GM19452 (cell line): ENCODE data around the gene PARP4.
"Not testable (repeated sequence)": the region's sequence is repeated elsewhere in the genome, so short reads cannot be mapped to it uniquely, and the experiment has no call there.

ENCODE experiments used
- ATAC-seq: cut with Tn5 transposase; IDR thresholded peaks from one replicate; pipeline ENCODE4 v1.9.1; 2021; ENCODE audit not compliant: unreplicated experiment

Gene PARP4

DNA sequence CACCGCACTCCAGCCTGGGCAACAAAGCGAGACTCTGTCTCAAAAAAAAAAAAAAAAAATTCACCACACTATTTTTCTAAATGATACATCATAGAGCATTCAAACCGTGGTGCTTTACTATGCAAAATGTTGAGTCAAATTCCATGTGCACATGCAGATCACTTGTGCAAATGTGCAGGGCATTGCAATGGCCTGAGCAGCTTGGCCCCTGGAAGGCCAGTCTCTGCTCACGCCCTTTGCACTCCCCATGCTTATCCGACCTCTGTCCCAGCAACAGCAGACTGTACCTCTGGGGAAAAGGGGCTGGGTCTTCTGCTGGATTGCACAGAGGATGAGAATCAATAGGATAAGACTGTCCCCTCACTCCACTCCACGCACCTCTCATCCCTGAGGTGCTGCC is 58.5 kb downstream of the PARP4 start:
- no peak for ATAC-seq

DNA sequence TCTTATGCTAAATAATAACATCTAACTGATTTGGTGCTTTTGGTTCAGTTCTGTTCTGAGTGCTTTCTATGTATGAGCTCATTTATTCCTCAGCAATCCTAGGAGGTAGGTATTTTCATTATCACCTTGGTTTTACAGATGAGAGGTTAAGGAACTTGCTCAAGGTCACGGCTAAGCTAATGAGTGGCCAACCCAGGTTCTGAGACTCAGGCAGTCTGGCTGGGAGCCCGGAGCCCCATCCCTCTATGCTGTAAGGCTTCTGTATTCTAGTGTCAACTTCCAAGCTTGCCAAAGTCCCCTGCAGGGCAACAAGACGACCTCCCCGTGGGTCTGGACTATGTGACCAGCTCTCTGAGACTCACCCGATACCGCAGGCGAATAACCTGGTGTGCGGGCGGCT is 60.5 kb downstream of the PARP4 start:
- ATAC-seq: no peak

DNA sequence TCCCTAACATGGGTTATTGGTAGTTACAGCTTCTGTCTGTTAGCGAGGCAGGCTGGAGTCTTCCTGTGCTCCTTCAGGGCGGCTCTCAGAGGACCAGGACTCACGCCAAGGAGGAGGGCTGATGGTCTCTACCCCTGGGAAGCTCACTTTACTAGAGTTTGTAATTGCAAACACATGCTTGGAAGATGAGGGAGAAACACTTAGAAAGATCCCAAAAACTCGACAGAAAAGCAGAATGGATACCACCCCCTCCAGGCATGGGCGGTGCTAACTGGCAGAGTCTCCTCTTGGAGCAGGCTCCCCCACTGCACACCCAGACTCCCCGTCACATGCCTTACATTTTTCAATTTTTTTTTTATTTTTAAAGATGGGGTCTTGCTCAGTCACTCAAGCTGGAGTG is 62.0 kb downstream of the PARP4 start:
- no peak for ATAC-seq

DNA sequence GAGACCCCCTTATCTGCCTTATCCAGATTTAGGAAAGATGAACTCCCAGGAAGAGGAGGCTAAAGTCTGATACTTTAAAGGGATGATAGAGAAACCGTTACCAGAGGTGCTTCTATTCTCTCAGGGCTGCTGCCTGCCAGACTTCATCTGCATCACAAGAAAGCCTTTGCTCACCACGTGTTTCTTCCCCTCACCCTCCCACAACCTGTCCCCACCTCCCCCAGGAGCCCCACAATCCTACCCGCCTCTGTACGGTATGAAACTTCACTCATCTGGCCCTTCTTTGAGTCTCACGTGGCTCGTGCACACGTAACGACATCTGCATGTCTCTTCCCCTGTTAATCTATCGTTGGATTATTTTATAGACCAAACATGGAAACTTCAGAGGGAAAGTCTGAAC is 67.7 kb downstream of the PARP4 start:
- not testable (repeated sequence) for ATAC-seq

DNA sequence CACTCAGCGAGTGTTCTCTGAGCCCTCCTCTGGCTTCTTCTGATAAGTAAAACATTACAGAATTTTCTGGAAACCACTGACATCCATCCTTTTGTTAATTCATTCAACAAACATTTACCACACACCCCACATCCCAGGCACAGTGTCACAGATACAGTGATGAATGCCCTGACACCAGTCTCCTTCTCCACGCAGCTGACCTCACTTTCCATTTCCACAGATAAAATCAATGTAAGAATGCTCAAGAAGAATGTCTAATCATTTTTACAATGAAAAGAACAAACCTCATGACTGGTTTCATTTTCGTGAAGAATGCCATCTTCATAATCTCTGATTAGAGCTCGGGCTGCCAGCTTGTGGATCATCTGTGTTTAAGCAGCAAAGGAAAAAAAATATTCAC is 69.2 kb downstream of the PARP4 start:
- ATAC-seq: no peak

DNA sequence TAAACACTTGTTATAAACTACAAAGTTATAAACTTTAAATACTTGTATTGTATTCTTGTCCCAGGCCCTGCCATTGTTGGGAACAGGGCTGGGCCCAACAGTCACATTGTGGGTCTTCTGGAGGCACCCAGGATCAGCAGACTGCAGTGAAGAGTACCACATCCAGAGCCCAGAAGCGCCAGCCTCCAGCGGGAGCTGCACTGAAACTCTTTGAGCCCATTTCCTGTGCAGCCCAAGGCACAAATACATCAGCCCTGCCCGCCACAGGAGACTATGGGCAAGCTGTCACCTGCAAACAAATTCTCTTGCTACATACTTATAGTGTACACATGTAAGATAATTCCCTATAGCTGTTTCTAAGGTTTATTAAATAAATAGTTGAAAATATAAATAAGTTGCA is 86.5 kb downstream of the PARP4 start:
- ATAC-seq: not testable (repeated sequence)

DNA sequence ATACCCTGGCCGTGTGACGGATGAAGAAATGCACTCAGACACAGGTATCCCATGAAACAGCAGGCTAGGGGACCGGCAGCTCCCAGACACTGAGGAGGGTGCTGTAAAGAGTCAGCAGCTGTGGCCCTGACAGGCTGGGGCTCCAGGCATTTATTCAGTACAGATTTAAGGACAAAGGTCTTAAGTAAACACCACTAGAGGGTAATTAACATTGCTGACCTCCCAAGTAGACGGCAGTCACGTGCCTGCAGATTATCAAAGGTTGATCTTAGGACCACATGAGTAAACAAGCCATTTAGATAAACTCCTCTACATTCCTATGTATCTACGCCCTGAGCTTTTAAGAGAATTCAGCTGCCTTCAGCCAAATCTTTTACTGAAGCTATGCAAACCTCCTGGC is 92.9 kb downstream of the PARP4 start:
- ATAC-seq: not testable (repeated sequence)

DNA sequence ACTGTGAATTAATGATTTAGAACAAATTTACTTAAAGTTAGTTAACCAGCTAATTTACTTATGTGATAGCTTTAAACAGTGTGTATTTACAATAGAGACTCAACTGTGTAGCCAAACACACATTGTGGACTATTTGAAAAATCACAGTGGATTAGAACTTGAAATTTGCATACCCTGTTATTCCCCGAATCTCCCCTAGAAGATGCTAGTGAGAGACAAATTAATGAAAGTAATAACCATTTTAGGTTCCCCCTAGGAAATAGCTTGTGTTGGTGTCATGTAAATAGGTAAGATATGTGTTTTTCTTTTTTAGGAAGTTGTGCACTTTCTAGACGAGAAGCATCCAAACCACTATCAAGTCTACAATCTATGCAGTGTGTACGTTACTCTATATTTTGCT is 104.7 kb downstream of the PARP4 start:
- no peak for ATAC-seq

DNA sequence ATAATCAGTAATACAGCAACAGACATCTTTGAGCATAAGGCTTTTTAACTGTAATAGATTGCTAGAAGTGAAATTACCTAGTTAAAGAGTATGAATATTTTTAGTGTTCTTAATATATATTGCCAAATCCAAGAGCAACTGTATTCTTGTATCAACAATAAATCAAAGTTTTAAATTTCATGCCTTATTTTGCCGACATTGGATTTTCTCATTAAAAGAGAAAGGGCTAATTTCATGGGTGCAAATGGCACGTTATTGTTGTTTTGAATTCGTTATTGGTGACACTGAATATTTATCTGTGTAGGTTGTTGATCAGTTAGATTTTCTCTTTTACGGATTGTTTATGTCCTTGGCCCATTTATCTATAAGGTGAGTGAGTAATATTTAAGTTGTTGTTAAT is 106.1 kb downstream of the PARP4 start:
- no peak for ATAC-seq

DNA sequence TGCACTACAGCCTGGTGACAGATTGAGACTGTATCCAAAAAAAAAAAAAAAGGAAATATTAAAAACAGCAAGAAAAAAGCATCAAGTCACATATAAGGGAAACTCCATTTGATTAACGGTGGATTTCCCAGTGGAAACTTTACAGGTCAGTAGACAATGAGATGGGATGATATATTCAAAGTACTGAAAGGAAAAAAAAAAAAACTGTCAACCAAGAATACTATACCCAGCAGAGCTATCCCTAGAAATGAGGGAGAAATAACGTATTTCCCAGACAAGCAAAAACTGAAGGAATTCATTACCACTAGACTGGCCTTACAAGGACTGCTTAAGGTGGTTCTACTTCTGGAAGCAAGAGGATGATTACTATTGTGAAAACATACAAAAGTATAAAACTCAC is 115.8 kb downstream of the PARP4 start:
- no peak for ATAC-seq

DNA sequence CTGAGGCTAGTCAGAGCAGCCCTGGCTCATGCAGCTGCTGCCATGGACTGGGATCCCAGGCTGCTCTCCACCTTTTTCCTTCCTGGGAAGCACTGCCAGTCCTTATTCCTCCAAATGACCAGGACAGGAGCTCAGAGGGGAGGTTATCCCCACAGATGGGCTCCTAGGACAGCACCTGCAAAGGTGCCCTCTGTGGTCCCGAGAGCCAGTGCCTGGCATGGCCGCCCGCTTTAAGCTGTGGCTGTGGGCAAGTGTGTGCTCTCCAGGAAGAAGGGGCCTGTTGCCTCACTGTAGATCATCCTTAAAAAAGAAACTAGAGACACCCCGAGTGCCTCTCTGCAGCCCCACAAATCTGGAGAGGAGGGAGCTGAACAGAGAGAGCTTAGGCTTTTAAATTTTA is 119.6 kb downstream of the PARP4 start:
- no peak for ATAC-seq

DNA sequence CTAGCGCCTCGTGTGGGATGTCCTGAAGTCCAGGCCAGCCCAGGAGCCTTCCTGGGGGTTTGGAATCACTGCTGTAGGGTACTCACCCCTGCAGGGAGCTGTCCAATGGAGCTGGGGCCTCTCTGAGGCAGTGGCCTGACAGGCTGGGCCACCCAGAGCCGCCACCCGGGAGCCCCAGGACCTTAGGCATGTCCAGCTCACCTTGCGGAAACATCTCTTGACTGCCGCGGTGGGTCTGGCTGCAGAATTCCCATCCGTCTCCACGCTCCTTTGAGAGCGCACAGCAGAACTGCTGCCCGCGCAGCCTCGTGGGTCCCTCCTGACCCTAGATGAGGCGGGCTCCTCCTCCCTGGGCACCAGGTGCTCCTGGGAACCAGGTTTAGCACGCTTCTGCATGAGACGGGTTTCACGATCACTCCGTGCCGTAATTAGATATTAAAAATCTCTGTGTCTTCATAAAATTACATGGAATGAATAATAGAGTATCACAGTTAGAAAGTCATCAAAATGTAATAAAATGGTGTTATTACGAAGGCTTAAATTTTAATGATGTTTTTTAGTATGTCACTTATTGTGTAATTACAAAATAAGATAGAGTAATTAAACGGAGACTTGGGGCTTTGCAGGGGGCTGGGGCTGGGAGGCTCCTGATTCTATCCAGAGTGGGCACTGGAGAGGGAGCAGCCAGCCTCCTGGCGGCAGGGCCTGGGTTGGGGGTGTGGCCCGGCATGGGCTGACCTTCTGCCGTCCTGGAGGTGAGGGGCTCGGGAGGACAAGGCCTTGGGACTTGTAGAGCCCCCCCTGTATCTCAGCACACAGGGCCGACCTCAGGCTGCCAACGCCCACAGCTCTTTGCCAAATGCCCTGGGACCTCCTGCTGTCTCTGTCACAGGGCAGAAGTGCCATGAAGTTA is 120.6 kb downstream of the PARP4 start:
- ATAC-seq: not testable (repeated sequence)

DNA sequence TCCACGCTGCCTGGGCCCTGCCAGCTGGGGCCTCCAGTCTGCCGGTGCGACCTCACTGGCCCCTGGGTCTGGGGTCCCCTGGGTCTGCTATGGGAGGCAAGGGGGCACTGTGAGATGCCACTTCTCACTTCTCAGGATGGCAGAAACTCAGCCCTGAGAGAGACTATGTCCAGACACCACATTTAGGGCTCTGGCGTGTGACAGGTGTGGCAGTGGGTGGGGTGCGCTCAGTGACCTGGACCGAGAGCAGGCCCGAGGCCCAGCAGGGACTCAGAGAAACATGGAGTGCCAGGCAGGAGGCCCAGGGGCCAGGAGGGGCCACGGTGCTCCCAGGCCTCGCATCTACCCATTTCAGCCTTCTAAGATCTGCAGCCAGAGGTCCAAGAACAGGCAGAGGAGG is 121.8 kb downstream of the PARP4 start:
- not testable (repeated sequence) for ATAC-seq

DNA sequence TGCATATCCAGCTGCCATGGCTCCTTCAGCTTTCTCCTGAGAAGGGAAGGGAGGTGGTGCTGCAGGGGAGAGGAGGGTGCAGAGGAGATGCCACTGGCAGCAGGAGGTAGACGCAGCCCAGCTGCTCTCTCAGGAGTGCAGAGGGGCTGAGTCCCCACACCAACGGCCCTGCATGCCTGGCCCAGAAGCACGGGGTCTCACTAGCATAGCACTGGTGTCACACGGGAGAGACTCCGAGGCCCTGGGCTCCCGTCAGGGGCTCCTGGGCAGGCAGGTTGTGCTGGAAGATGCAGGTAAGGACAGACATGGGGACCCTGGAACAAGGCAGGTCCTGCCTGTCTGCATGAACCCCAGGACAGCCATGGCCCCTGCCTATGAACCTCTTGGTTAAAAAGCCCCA is 123.1 kb downstream of the PARP4 start:
- ATAC-seq: no peak

DNA sequence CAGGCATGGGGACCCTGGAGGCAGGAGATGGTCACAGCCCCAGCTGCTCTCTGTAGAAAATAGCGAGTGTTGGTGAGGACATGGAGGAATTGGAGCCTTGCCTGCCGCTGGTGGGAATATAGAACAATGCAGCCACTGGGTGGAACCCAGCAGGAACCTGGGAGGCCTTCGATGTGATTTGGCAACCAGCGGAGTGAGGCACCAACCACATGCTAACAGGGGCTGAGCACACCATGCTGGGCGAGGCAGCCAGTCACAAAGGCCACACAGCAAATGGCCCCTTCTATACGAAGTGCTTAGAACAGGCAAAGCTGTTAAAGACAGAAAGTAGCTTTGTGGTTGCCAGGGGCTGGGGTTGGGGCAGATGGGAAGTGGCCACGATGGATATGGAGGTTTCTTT is 123.8 kb downstream of the PARP4 start:
- ATAC-seq: not testable (repeated sequence)

DNA sequence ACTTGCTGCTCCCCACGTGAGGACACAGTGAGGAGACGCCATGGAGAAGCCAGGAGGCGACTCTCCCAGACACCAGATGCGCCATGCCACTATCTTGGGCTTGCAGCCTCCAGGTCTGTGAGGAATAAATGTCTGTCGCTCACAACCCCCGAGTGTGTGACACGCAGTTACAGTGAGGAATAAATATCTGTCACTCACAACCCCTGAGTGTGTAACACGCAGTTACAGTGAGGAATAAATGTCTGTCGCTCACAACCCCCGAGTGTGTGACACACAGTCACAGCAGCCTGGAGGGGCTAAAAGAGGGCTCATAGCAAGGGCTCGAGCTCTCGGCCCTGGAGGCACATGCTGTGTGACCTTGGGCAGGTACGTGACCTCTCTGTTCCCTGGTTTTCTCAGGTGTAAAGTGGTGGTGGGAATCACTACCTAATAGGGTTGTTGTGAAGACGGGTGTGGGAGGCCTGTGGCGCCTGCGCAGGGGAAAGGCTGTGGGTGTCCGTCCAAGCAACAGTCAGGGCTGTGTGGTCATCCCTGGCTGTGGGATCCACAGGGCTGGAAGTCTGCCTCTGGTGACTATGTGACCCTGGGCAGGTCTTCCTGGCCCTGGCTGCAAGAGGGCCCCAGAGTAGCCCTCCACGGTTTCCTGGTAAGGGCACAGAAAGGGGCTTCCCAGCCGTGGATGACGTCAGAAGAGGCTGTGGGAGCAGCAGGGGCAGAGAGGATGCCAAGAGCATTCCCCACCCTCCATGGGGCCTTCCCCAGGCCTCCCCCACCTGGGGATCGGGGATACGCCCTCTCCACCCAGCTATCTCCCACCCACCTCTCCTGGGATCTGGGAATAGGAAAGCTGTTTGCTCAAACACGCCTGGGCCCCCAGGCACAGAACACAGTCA is 125.5 kb downstream of the PARP4 start:
- ATAC-seq: no peak

DNA sequence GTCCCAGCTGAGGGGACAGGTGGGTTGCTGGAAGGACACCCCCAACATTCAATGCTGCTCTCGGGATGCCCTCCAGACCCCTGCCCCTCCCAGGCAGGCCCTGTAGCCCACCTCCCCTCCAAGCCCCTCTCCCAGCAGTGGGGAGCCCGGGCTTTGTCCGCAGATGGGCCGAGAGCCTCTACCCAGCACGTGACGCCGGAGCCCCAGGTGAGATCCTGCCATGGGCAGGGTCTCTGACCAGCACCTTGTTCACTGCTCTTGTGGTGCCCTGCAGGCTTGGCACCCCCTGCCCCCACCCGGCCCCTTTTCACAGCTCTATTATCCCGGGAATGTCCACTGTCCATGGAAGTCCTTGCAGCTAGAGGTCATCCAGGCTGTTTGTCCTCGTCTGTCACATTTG is 126.7 kb downstream of the PARP4 start:
- ATAC-seq: no peak

DNA sequence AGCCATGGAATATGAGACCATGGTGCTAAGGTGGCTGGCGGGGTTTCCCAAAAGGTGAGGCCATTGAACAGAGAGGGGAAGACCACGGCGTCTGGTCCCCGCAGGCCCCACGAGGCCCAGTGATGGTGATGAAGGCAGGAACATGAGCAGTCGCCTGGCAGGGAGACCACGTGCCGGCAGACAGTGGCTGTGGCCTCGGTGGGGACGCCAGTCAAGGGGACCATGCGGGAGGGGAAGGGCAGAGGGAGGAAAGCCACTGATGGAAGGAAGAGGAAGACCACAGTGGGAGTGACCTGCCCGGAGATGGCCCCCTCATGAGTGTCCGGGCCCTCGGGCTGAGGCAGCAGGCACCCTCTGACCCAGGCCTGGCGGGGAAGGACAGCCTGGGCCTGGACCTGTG is 127.6 kb downstream of the PARP4 start:
- ATAC-seq: not testable (repeated sequence)

DNA sequence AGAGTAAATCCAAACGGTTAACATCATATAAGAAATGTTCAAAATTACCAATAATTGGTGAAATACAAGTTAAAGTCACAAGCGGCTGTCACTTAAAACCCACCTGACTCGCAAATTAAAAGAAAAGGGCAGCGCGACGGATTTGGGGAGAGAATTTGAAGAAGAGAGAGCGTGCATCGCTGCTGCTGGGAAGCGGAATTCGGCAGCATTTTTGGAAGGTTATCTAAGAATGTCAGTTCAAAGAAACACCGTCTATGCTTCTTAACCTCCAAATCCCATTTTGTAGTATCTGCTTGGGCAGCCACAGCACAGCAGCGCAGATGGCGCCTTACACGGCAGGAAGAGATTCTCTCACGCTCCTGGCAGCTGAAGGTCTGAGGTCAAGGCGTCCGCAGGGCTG is 128.5 kb downstream of the PARP4 start:
- ATAC-seq: not testable (repeated sequence)

DNA sequence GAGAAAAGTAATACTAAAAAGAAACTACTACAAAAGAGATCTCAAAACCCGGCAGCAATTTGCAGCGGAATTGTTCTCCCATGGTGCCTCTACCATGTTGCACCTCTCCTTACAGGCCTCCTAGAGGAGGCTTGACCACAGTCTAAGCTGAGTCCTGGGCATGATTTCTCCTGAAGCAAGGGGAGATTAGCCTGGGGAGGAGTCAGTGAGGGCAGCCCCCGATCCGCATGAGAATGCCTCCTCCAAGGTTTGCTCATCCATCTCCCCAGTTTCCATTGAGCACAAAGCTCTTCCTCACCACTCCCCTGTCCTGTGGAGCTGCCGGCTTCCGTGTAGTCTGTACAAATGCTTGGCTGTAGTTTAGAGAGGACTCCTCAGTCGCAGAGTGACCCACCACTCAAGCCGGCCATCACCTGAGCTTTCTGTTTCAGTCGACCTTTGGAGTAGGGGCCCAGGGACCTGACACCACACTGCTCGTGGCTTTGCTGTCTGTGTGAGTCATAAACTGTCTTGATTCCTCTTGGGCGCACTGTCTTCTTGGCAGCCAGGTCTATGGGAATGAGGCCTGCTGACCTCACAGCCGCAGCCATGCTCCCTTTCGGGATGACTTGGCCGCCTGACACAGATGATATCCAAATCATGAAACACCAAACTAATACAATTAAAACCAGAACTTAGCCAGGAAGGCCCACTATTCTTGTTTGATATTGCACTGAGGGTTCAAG is 130.9 kb downstream of the PARP4 start:
- ATAC-seq: no peak

DNA sequence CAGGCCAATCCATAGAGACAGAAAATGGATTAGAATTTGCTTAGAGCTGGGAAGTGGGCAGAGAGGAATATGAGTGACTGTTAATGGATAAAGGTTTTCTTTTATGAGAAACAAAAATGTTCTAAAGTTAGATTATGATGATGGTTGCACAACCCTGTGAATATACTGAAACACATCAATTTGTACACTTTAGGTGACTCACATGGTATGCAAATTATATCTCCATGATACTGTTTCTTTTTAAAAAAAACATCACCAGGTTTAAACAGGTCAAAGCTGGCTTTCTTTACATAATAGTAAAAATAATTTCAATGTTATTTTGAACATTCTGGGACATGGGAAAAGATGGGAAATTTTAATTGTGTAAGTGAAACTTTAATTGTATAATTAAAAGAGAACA is 131.7 kb downstream of the PARP4 start:
- not testable (repeated sequence) for ATAC-seq
